Spleen (tissue), 7 donors: ENCODE measurements around the gene P2RX6.

ENCODE experiments used
- POLR2A ChIP-seq, 3 donors: fragments of 450-650 bp; IDR thresholded peaks; one replicate each; pipeline ENCODE4 v1.5.1; 2017; ENCODE audit warnings: antibody characterized with exemption in 3 of 3, mild to moderate bottlenecking in 1 of 3
- POLR2AphosphoS5 ChIP-seq, 3 donors: sonication (generic); formaldehyde crosslinking; IDR thresholded peaks; one replicate each; pipeline ENCODE4 v1.5.1; 2017; ENCODE audit warnings: antibody characterized with exemption in 3 of 3
- TF ChIP-seq, protein P1 (sequence below), 11 experiments: fragments of 200-600 bp in 7 of 11; fragments of 450-650 bp in 4 of 11; sonication (generic) in 4 of 11; IDR thresholded peaks in 8 of 11; conservative IDR thresholded peaks in 3 of 11; 1 replicate in 7 of 11; 2 replicates in 4 of 11; pipeline versions ENCODE4 v1.4.0 to v1.8.0; 2016 to 2021; ENCODE audit warnings: antibody characterized with exemption in 11 of 11, inconsistent platforms in 4 of 11, mild to moderate bottlenecking in 1 of 11
- donor health status: DM: no; HTN: no; CAD: no; lungs with moderate emphysema.
- donor health status: DM: no; HTN: no; CAD: no.
- donor health status: DM: no; HTN: no; CAD: no.

DNA sequence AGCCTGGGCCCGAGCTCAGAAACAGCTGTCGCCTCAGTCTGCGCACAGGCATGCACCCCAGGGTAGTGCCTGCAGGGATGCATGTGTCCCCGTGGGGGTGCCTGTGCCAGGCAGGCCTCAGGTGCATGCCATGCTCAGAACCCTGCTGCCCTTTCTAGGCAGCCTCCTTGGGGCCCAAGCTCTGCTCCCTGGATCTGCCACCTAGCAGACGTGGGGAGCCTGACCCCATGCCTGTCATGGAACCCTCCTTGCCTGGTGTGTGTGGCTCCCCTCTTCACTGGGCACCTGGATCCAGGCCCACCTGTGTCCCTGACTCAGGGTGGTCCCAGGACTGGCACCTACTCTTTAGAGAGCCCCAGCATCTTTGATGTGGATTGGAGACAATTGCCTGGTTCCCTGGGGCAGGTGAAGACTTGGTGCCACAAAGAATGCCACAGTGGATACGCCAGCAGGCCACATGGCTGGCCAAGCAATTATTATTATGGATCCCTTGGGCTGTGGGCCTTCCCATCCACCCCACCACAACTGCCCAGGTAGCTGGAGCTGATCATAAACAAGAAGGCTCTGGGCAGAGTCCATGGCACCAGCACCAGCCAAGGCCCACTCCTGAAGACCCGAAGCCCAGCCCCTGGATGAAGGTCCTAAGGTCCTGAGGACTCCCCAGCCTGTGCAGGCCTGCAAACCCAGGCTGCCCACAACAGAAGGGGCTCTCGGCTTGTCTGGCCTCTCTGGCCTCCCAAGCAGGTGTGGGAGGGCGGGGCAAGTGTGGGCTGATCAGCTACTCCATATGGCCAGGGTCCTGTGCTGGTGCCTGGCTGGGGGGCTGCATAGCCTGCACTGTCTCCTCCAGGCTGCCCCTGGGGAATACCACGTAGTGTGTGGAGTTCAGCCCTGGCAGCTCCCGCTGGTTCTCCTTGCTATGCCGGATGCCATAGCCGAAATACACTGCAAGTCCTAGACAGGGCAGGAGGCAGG is 13.6 kb downstream of the P2RX6 start:
- TF ChIP-seq, protein P1, sequence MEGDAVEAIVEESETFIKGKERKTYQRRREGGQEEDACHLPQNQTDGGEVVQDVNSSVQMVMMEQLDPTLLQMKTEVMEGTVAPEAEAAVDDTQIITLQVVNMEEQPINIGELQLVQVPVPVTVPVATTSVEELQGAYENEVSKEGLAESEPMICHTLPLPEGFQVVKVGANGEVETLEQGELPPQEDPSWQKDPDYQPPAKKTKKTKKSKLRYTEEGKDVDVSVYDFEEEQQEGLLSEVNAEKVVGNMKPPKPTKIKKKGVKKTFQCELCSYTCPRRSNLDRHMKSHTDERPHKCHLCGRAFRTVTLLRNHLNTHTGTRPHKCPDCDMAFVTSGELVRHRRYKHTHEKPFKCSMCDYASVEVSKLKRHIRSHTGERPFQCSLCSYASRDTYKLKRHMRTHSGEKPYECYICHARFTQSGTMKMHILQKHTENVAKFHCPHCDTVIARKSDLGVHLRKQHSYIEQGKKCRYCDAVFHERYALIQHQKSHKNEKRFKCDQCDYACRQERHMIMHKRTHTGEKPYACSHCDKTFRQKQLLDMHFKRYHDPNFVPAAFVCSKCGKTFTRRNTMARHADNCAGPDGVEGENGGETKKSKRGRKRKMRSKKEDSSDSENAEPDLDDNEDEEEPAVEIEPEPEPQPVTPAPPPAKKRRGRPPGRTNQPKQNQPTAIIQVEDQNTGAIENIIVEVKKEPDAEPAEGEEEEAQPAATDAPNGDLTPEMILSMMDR (IDR thresholded peaks at IDR 0.05 in 8 of 11, conservative IDR thresholded peaks at IDR 0.05 in 3 of 11) = no peak
- no peak for TF ChIP-seq POLR2AphosphoS5 (IDR thresholded peaks at IDR 0.05)
- no peak for TF ChIP-seq POLR2A (IDR thresholded peaks at IDR 0.05)
